Measurements from ENCODE around the gene DTNB.
"Not testable (repeated sequence)": the region's sequence is repeated elsewhere in the genome, so short reads cannot be mapped to it uniquely, and the experiment has no call there.

The DTNB gene

GRCh38 chr2:25682082-25682481 is 8.7 kb upstream of the DTNB start:
- no peak for DNase-seq

- no peak for DNase-seq
These were observed 4.5 kb upstream of the DTNB start for GRCh38 chr2:25677877-25678276.

- no peak for DNase-seq
These were observed 643 bp upstream of the DTNB start for GRCh38 chr2:25674077-25674362.

GRCh38 chr2:25672494-25673299 is 680 bp downstream of the DTNB start:
- peak; percentile 37 to 73 (median 62) for DNase-seq

GRCh38 chr2:25671622-25672021 is 1.8 kb downstream of the DTNB start:
- no peak for DNase-seq

GRCh38 chr2:25669520-25669919 is 3.9 kb downstream of the DTNB start:
- no peak for DNase-seq

GRCh38 chr2:25666218-25666617 is 7.2 kb downstream of the DTNB start:
- no peak for DNase-seq

GRCh38 chr2:25665429-25665828 is 7.9 kb downstream of the DTNB start:
- DNase-seq = not testable (repeated sequence)

- no peak for DNase-seq
These were observed 8.4 kb downstream of the DTNB start for GRCh38 chr2:25664965-25665307.

GRCh38 chr2:25664183-25664964 is 9.0 kb downstream of the DTNB start:
- DNase-seq = peak in 1 of 5 donors; percentile 28

- no peak for DNase-seq
These were observed 18.1 kb downstream of the DTNB start for GRCh38 chr2:25655316-25655715.

- DNase-seq = no peak
These were observed 18.6 kb downstream of the DTNB start for GRCh38 chr2:25654801-25655200.

GRCh38 chr2:25651782-25652455 is 21.5 kb downstream of the DTNB start:
- no peak for DNase-seq

- no peak for DNase-seq
These were observed 22.3 kb downstream of the DTNB start for GRCh38 chr2:25651066-25651465.

GRCh38 chr2:25650256-25650655 is 23.1 kb downstream of the DTNB start:
- no peak for DNase-seq

- DNase-seq = no peak
These were observed 23.6 kb downstream of the DTNB start for GRCh38 chr2:25649786-25650185.

- no peak for DNase-seq
These were observed 31.1 kb downstream of the DTNB start for GRCh38 chr2:25642298-25642697.

- no peak for DNase-seq
These were observed 33.7 kb downstream of the DTNB start for GRCh38 chr2:25639696-25640095.

- DNase-seq = no peak
These were observed 34.2 kb downstream of the DTNB start for GRCh38 chr2:25639131-25639530.

- no peak for DNase-seq
These were observed 37.6 kb downstream of the DTNB start for GRCh38 chr2:25635797-25636196.

GRCh38 chr2:25633801-25634200 is 39.6 kb downstream of the DTNB start:
- not testable (repeated sequence) for DNase-seq

GRCh38 chr2:25632396-25632795 is 41.0 kb downstream of the DTNB start:
- DNase-seq = no peak

- DNase-seq = no peak
These were observed 48.7 kb downstream of the DTNB start for GRCh38 chr2:25624635-25625034.

GRCh38 chr2:25623361-25623760 is 50.0 kb downstream of the DTNB start:
- DNase-seq = no peak

All from T-helper 1 cell (primary cell).